T-helper 1 cell (primary cell): ENCODE results near the gene ELN.
"Not testable (repeated sequence)": the region's sequence is repeated elsewhere in the genome, so short reads cannot be mapped to it uniquely, and the experiment has no call there.

ENCODE experiments used
- DNase-seq, 5 donors: peaks; one replicate each; pipeline ENCODE4 v3.0.0-alpha.2; 2012 to 2020
- total RNA-seq, 4 donors: gene quantifications; one replicate each; lab custom pipeline; 2026; lab: John Stamatoyannopoulos, UW

ELN gene
- total RNA-seq, result 0 to 0.15 (median 0) reads per million in 4 donors

DNA sequence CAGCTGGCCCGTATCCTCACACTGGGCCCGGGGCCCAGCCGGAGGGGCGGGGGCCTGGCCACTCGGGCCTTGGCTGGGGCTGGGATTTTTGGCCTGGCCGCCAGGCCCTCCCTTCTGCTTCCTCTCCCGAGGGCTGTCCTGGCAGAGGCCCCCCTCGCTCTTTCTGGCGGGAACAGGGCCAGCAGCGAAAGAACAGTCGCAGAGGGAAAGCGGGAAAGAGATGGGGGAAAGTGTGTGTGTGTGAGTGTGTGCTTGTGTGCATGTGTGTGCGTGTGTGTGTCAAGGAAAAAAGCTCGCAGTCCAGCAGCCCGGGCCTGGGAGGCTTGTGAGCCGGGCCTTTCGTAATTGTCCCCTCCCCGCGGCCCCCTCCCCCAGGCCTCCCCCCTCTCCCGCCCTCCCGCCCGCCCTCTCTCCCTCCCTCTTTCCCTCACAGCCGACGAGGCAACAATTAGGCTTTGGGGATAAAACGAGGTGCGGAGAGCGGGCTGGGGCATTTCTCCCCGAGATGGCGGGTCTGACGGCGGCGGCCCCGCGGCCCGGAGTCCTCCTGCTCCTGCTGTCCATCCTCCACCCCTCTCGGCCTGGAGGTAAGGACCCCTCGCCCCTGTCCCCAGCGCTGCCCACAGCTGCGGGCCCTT, at the start of gene ELN:
Gene ELN, plus strand, starts transcription at position 491 of the 638 bp plus-strand sequence. Its CDS starts 15 bp downstream, at position 506.
- no peak for DNase-seq

DNA sequence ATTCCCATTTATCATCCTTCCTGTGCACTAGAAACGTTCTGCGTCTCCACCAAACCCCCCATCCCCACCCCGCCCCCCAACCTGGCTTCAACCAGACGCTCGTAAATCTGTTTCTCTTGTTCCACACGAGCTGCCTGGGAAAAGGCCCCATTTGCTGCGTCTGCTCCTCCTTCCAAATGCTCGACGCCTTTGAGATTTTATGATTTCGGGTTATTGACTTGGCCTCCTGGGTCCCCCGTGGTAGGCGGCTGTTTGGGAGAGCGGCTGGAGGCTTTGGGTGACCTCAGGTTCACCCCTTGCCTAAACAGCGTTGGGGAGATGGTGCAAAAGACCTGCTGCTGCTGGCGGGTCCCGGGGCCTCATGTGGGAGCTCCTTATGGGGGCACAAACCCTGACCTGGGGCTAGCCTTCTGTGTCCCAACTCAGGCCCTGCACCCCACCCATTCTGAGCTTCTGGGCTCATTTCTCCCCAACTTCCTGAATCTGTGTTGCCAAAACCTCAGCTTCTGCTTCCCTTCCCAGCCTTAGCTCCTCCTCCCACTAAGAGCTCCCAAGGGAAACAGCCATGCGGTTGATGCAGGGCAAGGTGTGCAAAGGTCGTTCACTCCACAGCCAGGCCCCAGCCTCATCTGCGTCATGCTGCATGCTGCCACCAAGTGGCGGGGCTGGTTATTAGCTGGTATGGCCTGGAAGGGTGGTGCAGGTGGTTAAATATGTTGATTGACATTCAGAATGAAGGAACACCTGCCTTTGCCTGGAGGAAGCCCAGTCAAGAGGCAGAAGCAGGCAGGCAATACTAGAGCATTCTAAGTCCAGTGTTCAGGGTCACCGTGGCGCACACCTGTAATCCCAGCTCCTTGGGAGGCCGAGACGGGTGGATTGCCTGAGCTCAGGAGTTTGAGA, 49.1 kb upstream of the ELN start:
- peak in 1 of 5 donors; percentile 11 for DNase-seq

DNA sequence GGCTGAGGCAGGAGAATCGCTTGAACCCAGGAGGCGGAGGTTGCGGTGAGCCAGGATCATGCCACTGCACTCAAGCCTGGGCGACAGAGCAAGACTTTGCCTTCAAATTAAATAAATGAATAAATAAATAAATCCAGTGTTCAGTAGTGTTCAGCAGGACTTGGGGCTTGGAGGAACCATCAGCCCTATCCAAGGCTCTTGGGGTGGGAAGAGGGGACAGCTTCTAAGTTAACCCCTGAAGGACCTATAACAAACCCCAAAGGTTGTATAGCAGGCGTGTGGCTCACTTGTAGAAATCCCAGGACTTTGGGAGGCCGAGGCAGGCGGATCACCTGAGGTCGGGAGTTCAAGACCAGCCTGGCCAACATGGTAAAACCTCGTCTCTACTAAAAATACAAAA, 48.3 kb upstream of the ELN start:
- not testable (repeated sequence) for DNase-seq

DNA sequence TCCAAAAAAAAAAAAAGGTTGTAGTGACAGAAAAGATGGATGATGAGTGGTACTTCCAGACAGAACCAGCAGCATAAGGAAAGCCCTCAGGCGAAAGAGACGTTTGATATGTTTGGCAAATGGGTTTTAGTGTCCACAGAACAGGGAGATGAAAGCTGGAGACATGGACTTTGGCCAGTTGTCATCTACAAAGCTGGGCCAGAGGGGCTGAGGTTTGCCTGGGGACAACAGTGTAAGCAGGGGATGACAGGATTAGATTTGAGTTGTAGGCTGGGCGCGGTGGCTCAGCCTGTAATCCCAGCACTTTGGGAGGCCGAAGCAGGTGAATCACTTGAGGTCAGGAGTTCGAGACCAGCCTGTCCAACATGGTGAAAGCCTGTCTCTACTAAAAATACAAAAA, 47.8 kb upstream of the ELN start:
- DNase-seq, result no peak

DNA sequence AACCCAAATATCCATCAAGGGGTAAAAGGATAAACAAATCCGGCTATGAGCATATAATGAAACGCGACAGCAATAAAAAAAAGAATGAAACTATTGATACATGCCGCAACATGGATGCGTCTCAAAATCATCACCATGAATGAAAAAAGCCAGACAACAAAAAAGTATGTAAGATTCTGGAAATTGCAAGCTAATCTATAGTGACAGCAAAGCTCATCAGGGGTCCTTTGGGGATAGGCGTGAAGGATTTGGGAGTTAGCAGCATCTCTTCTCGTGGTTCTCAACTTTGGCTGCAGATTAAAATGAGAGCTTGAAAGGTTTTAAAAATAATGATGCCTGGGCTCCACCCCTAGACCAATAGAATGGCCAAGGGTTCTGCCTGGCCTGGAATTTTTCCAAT, 46.0 kb upstream of the ELN start:
- no peak for DNase-seq

DNA sequence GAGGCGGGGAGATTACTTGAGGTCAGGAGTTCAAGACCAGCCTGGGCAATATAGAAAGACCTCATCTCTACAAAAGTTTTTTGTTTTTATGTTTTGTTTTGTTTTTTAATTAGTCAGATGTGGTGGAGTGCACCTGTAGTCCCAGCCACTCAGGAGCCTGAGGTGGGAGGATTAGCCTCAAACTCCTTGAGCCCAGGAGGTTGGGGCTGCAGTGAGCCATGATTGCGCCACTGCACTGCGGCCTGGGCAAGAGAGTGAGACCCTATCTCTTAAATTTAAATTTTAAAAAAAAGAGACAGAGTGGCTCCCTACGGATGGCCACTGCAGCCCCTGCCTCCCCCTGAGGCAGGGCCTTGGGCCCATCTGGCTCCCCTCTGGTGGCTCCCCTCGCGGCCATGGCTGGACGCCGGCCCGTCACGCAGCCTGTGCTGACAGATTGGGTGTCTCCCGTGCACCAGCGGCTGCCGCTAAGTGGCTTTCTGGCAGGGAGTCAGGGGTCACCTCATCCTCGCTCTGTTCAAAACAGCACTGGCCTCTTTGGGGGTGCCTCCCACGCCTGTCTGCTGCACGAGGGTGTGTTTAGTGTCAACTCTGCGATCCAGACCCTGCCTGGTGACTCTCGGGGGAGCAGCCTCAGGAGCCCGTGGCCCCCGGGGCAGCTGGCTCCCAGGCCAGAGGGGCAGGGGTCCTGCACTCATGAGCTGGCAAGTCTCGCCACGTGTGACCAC, 44.4 kb upstream of the ELN start:
- no peak for DNase-seq

DNA sequence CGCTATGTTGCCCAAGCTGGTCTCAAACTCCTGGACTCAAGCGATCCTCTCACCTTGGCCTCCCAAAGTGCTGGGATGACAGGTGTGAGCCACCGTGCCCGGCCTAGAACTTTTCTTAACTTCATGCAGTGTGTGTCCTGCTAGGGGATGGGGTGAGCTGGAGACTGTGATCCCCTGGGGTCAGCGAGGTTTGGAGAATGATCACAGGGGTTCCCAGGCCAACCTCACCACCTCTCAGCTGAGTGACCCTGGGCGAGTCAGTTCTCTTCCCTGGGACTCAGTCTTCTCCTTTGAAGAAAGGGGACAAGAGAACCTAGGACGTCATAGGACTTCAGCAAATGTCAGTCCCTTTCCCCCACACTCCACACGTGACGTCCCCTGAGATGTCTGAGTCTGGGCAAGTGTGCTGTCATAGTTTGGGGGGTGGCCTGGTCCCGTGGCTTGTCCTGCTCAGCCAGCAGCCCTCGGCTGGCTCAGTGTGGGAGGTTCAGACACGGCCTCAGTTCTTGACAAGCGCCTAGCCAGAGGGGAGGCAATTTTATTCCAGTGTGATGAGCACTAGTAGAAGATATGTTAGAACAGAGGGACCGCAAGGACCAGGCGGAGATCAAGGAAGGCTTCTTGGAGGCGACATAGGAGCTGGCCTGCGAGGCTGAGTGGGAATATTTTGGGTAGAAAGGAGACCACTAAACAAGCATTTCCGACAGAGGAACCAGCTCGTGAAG, 43.3 kb upstream of the ELN start:
- DNase-seq, result no peak

DNA sequence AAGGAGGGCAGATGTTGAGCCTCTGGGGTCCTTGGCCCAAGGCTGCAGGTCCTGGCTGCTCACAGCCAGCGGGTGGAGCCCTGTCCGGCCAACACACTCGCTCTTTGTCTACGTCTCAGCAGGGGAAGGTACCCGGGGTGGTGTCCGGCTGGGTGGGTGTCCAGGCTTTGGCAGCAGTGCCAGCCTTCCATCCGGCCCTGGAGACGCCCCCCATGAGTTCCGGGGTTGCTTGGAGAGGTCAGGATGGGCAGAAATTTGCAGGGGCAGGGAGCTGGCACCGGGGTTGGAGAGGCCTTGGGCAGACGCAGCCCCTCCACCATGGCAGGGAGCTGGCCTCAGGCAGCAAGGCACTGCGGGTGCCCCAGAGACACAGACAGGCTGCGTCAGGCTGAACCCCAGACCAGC, 42.2 kb upstream of the ELN start:
- no peak for DNase-seq

DNA sequence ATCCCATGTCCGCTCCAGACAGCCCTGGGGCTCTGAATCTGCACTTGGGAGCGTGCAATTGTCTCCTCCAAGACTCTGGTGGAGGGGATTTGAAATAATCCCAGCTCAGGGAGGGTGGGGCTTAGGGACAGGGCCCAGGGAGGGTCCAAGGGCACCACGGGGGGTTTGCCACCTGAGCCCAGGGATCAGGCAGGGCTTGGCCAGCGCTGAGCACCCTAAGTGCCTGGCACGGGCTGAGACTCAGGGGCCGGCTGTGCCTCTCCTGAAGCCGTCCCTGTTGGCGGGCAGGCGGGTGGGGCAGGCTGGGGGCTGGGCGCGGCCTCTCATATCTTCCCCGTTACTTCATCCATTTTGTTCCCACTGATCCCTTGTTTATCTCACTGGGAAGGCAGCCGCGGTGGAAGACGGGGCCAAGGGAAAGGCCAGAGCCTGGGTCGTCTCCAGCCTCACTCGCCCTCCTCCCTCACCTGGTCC, 41.8 kb upstream of the ELN start:
- DNase-seq, result no peak

DNA sequence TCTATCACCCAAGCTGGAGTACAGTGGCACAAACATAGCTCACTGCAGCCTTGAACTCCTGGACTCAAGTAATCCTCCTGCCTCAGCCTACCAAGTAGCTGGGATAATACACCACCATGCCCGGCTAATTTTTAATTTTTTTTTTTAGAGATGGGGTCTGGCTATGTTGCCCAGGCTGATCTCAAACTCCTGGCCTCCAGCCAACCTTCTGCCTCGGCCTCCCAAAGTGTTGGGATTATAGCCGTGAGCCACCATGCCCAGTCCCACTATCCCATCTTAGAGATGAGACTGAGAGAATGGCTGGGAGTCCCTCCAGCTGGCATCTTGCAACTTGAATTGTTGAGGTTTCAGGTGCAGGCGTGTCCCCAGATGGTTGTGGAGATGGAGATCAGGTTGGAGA, 40.7 kb upstream of the ELN start:
- DNase-seq, result no peak

DNA sequence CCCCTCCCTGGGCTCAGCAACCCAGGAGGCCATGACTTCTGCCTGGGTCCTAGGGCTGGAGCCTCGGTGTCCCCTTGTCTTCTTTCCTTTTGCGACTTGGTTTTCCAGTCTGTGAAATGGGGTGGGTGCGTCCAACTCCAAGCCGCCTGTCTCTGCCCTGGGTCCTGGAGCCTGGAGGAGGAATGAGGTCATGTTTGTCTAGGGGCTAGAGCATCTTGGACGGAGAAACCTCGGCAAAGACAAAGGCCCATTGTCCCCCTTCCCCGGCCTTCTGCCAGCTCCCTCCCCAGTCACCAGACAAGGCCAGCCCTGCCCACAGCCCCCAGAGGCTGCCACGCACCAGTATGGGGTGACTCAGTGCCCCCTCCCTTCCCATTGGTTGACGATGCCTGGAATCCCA, 39.8 kb upstream of the ELN start:
- no peak for DNase-seq

DNA sequence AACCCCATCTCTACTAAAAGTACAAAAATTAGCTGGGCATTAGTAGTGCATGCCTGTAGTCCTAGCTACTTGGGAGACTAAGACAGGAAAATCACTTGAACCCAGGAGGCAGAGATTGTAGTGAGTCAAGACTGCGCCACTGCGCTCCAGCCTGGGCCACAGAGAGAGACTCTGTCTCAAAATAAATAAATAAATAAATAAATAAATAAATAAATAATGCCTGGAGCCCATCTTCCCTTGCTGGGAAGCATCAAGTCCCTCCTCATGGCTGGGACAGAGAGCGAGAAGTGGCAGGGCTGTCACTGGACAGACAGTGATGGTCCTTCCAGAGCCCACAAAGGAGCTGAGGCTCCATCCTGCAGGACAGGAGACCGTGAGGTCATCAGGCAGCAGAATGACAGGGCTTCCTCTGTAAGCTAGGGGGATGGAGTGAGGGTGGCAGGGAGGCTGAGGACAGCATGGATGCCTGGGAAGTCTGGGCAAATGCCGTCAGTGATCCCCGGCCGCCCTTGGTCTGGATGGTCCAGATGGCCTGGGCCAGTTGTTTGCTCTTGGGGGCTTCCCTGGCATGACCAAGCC, 36.4 kb upstream of the ELN start:
- DNase-seq, result no peak

DNA sequence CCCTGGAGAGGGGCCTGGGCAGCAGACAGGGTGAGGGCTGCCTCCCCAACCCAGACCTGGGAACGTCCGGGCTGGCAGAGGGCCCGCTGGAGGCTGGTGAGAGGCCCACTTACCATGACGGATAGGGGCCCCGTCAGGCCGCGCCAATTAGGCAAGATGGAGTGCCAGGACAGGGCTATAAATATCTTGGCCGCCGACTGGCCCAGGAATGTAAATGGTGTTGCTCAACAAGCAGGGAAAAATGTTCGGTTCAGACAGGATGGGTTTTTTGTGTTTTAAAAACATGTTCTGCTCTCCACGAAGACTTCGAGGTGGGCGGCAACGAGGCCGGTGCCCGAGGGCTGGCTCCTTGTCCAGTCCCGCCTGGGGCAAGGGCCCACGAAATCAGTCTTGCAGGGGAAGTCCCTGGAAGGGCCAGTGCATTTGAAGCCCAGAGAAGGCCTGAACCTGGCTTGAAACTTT, 35.8 kb upstream of the ELN start:
- DNase-seq, result no peak

DNA sequence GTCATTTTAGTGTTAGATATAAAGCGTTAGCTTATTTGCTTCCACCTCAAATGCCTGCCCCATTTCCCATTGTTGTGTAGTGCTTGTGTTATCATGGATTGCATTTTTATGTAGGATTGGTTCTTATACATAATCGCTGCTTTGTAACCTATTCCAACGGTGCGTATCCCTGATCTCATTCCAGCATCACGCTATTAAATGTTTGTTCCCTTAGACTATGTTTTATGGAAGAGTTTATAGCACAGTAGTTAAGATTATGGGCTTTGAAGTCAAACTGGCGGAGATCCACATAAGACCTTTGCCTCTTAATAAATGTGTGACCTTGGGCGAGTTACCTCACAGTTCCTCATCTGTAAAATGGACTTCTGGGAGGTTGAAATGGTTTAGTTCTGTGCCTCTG, 34.0 kb upstream of the ELN start:
- no peak for DNase-seq

DNA sequence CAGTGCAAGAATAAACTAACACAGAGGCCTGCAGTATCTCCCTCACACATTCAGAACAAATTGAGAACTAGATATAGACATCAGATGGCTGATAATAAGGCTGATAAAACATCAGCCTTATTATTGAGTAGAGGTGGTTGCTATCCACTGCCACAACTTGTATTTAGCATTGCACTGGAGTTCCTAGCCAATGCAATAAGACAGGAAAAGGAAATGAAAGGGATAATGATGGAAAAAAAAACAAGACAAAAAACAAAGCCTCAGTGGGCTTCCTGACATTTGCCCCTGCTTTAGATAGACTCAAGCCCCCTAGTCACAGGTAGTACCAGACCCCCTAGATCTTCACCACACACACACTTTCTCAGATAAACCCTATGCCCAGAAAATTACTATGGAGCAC, 33.2 kb upstream of the ELN start:
- DNase-seq, result no peak

DNA sequence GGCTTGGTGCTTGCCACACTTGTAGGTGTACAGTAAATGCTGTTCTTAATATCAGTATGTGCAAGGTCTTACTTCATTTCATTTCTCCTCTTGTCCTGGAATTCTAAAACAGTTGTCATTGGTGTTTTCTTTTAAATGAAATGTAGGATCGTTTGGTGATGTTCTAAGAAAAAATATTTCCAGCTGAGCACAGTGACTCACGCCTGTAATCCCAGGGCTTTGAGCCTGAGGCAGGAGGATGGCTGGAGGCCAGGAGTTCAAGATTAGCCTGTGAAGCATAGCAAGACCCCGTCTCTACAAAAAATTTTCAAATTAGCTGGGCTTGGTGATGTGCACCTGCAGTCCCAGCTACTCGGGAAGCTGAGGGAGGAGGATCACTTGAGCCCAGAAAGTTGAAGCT, 32.6 kb upstream of the ELN start:
- DNase-seq, result no peak

DNA sequence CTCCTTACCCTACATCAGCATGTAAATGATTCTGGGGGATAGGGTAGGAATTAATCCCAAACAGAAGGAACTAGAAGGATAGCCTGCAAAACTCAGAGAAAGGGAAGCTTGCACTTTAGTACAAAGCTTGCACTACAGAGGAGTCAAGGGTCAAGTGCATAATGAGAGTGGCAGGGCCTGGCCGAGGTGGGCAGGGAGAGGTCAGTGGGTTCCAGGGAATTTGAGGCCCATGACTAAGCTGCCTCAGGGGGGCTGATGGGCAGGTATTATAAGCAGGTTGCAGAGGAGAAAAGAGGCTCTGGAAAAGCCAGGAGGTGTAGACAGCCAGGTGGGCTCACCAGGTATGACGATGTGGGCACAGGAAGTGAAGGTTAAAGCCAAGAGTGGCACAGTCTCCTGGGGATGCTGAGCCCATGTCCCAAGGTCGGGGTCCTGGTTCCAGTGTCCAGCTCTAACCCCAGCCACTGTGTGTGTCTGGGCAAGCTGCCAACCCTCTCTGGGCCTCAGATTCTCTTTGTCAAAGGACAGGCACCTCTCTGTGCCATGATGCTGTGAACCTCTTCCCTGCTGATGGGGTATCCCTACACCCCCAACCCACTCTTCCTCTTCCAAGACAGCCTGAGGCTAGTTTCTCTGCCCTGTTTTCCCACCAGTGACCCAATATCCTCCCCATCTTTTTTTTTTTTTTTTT, 32.0 kb upstream of the ELN start:
- no peak for DNase-seq

DNA sequence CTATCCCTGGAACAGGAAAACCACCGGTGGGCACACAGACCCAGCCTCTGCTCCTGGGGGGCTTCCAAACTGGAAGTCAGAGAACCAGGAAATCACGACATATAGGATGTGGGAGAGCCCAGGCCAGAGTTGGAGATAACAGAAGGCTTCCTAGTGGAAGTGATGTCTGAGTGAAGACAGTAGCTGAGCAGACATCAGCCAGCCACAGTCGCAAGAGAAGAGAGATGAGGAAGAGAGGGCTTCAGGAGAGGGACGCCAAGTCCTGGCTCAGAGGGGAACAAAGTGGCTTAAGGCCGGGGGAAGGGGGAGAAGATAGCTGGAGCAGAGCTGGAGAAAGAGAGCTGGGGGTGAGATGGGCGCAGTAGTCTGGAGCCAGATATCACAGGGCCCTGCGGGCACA, 30.9 kb upstream of the ELN start:
- DNase-seq, result no peak

DNA sequence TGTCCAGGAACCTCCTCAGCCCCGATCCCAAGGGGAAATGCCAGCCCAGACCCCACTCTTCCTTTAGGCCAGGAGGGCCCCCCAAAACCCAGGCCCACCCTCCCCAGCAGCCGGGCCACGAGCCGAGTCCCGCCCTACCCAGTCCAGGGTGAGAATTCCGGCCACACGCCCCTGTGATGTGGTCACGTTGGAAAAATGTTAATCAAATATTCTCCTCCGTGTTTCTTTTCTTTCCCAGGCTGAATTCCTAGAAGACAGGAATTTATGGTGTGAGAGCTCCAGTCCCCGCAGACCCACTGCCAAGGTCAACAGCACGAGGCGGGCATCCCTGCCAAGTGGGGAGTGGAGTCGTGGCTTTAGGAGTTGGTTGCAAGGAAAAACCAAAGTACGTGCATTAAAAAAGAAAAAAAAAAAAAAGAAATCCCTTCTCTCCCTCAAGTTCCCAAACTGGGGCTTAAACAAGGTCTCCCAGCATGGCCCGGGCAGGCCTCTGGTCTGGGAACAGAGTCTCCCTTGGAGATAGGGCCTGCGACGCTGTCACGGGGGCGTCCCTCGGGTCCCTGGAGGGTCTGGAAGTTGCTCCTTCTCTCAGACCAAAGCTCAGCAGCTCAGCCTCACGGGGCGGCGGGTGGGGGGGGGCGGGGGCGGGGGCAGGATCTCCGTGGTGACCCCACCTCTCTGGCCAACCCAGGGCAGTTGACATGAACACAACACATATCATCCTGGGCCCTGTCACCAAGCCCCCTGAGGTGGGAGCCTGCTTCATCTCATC, 28.1 kb upstream of the ELN start:
- no peak for DNase-seq

DNA sequence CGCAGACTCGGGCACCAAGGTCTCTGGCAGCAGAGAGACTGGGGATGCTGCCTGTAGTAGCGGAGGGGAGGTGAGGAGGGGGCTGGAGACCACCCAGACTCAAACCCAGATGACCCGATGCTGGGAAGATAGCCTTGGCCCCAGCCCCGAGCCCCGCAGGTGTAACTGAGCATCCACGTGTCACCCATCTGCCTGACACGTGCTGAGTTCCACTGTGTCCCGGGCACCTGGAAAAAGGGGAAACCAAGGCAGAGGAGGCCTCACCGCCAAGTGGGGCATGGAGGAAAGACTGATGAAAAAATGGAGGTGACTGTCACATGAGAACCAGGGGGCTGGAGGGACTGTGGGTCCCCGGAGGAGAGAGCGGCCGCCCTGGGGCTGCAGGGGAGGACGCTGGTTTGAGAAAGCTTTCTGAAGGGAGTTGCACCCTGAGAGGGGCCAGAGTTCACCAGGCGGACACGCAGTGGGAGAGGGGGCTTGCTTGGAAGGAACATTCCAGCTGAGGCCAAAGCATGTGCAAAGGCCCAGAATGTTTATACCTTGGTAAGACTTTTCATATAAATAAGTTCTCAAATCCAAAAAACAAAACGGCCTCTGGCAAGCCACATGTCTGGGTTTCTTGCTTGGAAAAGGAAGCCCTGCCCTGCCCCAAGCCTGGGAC, 27.4 kb upstream of the ELN start:
- DNase-seq, result no peak
